GM12874 (cell line): ENCODE results near the gene ZNF121.

Experiments
- TF ChIP-seq, protein P1 (sequence below): IDR thresholded peaks from 2 replicates; pipeline ENCODE4 v1.5.1; 2011; ENCODE audit warnings: low read depth, mild to moderate bottlenecking, control low read depth, low read length, moderate library complexity; ENCODE audit not compliant: insufficient read depth

Gene ZNF121

GRCh38 chr19:9608912-9609311 lies 24.6 kb upstream of the ZNF121 start:
- TF ChIP-seq, protein P1, sequence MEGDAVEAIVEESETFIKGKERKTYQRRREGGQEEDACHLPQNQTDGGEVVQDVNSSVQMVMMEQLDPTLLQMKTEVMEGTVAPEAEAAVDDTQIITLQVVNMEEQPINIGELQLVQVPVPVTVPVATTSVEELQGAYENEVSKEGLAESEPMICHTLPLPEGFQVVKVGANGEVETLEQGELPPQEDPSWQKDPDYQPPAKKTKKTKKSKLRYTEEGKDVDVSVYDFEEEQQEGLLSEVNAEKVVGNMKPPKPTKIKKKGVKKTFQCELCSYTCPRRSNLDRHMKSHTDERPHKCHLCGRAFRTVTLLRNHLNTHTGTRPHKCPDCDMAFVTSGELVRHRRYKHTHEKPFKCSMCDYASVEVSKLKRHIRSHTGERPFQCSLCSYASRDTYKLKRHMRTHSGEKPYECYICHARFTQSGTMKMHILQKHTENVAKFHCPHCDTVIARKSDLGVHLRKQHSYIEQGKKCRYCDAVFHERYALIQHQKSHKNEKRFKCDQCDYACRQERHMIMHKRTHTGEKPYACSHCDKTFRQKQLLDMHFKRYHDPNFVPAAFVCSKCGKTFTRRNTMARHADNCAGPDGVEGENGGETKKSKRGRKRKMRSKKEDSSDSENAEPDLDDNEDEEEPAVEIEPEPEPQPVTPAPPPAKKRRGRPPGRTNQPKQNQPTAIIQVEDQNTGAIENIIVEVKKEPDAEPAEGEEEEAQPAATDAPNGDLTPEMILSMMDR: no peak

- TF ChIP-seq, protein P1: no peak
Observed at GRCh38 chr19:9597027-9597426, 12.7 kb upstream of the ZNF121 start.

DNA sequence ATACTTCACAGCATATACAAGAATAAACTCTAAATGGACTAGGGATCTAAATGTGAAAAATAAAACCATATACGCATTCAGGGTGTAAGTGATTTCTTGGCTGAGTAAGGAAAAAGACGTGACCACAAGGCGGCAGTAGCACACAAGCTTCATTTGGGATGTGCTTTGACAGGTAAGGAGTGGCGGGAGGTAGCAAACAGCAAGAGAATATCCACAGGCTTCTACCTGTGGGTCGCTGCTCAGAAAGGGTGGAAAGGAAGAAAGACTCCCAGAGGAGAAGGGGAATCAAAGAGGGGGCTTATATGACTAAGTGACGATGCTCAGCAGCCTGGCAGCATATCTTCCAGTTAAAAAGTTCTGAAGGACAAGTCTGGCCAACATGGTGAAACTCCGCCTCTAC lies 2.5 kb upstream of the ZNF121 start:
- TF ChIP-seq, protein P1: peak; percentile 55

GRCh38 chr19:9580728-9581127 lies 3.6 kb downstream of the ZNF121 start:
- TF ChIP-seq, protein P1: no peak

GRCh38 chr19:9570255-9570654 lies 14.0 kb downstream of the ZNF121 start:
- TF ChIP-seq, protein P1: no peak

GRCh38 chr19:9566729-9567128 lies 17.6 kb downstream of the ZNF121 start:
- TF ChIP-seq, protein P1: no peak

GRCh38 chr19:9565900-9566705 lies 18.2 kb downstream of the ZNF121 start:
- TF ChIP-seq, protein P1: no peak
